Measurements from ENCODE around the gene FES.
"Not testable (repeated sequence)": the region's sequence is repeated elsewhere in the genome, so short reads cannot be mapped to it uniquely, and the experiment has no call there.

FES gene

DNA sequence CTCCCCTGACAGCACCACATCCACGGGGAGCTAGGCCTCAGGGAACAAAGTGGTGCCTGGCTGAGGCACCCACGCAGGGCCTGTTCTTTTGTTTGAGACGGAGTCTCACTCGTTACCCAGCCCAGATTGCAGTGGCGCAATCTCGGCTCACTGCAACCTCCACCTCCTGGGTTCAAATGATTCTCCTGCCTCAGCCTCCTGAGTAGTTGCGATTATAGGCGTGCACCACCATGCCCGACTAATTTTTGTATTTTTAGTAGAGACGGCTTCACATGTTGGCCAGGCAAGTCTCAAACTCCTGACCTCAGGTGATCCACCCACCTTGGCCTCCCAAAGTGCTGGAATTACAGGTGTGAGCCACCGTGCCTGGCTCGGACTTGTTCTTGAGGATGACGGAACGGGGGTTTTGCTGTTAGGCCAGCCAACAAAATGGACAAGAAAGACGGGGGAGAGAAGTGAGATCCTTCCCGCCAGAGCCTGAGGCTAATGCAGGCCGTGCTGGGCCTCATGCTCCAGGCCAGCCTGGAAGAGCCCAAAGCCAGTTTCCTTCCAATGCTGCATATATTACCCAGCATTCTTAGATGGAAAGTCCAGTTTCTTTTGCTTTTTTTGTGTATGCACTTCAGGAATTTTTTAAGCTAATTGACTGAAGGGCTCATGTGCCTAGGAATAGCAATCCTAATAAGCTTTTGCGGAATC is 44.0 kb upstream of the FES start:
- peak overlapping the region; percentile 28; the same call in 1 of the 2 replicates for H3K27ac ChIP-seq
- TF ChIP-seq, protein P1, sequence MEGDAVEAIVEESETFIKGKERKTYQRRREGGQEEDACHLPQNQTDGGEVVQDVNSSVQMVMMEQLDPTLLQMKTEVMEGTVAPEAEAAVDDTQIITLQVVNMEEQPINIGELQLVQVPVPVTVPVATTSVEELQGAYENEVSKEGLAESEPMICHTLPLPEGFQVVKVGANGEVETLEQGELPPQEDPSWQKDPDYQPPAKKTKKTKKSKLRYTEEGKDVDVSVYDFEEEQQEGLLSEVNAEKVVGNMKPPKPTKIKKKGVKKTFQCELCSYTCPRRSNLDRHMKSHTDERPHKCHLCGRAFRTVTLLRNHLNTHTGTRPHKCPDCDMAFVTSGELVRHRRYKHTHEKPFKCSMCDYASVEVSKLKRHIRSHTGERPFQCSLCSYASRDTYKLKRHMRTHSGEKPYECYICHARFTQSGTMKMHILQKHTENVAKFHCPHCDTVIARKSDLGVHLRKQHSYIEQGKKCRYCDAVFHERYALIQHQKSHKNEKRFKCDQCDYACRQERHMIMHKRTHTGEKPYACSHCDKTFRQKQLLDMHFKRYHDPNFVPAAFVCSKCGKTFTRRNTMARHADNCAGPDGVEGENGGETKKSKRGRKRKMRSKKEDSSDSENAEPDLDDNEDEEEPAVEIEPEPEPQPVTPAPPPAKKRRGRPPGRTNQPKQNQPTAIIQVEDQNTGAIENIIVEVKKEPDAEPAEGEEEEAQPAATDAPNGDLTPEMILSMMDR (conservative IDR thresholded peaks at IDR 0.05), result no peak

DNA sequence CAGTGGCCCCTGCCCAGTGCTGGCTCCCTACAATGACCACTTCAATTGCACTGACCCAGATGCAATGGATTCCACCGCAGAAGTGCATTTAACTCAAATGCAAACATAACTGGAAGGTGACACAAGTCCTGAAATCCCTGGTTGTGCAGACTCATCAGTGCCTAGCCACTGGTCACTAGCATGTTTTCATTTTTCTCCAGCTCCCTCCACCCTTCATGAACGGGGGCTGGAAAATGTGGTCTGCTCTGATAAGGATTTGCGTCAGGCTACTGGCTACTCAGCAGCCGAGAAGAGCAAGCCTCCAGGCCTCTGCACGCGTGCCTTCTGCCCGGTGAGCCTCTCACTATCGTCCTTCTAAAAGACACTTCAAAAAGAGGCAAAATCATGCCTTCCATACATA is 43.4 kb upstream of the FES start:
- TF ChIP-seq, protein P1 (conservative IDR thresholded peaks at IDR 0.05), result no peak
- H3K27ac ChIP-seq, result no peak overlapping the region

DNA sequence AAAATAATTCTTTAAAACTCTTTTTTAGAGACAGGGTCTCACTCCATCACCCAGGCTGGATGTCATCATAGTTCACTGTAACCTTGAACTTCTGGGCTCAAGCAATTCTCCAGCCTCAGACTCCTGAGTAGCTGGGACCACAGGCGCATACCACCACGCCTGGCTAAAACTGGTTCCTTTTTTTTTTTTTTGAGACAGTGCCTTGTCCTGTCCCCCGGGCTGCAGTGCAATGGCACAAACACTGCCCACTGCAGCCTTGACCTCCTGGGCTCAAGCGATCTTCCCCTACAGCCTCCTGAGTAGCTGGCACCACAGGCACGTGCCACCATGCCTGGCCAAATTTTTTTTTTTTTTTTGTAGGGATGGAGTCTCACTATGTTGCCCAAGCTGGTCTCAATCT is 39.6 kb upstream of the FES start:
- H3K27ac ChIP-seq, result no peak overlapping the region
- TF ChIP-seq, protein P1 (conservative IDR thresholded peaks at IDR 0.05), result no peak

DNA sequence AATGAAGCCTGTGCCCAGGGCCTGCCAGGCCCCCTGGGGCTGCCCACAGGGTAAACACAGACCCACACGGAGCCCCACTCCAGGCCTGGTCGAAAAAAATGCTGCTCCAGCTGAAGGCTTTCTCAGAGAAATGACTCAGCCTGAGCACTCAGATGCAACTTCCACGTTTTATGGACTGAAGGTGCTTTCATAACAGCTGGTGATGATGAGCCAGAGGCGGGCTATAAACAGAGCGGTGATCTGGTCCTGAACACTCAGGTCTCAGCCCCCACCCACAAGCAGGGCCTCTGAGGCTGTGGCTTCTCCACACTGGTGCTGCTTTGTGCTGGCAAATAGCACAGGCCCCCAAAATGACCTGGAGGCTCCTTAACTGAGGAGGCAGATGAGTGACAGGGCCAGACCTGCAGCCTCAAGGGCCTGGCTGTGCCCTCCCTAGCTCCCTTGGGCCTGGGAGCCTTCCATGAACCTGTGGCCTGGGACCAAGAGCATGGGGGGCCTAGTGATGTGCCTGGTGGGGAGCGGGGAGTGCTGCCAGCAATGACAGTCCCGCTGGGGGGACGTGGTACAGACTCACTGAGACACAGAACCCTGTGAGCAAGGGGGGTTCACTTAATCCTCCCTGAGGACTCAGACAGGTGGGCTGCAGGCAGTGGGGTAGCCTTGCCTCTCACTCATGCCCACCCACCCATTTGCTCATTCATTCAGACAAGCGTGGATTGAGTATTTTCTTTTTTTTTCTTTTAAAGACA is 38.9 kb upstream of the FES start:
- H3K27ac ChIP-seq, result no peak overlapping the region
- TF ChIP-seq, protein P1 (conservative IDR thresholded peaks at IDR 0.05), result no peak

DNA sequence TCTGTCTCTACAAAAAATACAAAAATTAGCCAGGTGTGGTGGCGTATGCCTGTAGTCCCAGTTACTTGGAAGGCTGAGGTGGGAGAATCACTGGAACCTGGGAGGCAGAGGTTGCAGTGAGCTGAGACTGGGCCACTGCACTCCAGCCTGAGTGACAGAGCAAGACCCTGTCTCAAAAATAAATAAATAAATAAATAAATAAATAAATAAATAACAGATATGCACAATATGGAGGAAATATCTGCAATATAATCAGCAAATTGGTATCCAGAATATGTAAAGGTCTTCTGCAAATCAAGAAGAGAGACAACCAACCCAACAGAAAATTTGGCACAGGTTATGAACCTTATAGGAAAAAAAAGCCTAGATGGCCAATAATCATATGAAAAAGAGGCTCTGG is 34.9 kb upstream of the FES start:
- not testable (repeated sequence) for H3K27ac ChIP-seq

DNA sequence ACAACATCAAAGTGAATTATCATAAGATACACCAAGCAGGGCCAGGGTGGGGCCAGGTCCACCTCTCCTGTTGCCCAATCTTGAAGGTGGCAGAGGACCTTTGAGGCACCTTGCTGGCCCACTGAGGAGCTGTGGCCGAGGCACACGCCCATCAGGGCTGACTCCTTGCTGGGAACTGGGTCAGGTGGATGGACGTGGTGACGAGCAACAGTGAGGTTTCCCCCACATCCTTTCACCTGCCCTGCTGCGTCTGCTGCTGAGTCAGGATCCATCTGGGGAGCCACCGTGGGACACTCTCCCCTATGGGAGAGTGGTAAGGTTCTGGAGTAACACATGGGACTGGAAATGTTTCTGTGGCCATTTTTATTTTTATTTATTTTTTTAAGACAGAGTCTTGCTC is 33.2 kb upstream of the FES start:
- TF ChIP-seq, protein P1 (conservative IDR thresholded peaks at IDR 0.05), result no peak
- H3K27ac ChIP-seq, result no peak overlapping the region

DNA sequence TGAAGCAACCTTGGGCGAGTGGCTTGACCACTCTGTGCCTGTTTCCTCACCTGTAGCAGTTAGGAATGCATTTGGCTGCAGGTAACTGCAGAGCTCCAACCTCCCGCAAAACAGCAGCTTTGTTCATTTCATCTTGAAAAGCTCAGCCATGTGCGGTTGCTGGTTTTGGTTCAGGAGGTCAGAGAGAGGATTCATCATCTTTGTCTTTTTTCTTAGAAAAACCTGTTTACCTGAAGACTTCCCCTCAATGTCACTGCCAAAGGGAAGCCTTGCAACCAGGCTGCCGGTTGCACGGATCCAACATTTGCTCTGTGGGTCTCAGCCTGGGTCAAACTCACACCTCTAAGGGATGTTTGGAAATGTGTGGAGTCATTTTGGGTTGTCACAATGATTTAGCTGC is 32.4 kb upstream of the FES start:
- no peak overlapping the region for H3K27ac ChIP-seq
- TF ChIP-seq, protein P1 (conservative IDR thresholded peaks at IDR 0.05), result no peak

DNA sequence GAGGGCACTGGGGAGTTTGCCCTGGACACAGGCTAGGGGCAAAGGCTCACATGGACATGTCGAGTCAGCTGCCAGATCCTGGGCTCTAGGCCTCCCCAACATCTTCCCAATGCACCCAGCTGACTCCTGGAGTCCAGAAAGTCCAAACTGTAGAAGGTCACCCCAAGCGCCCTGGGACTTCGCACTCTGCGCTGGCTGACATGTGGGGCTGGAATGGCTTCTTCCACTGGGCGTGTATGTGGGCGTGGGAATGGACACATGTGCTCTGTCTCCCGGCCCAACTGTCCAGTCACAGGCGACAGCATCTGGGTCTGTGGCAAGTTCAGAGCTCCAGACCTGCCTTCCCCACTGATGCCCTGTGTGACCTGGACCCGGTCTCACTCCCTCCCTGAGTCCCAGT is 29.2 kb upstream of the FES start:
- no peak overlapping the region for H3K27ac ChIP-seq
- TF ChIP-seq, protein P1 (conservative IDR thresholded peaks at IDR 0.05), result no peak

Measured in VCaP (cell line).